GM21717 (cell line): Measurements from ENCODE around the gene GABBR2.

ENCODE experiments used
- ATAC-seq: cut with Tn5 transposase; IDR thresholded peaks from one replicate; pipeline ENCODE4 v1.9.1; 2021; ENCODE audit warnings: mild to moderate bottlenecking, moderate library complexity; ENCODE audit not compliant: unreplicated experiment

GABBR2 gene

DNA sequence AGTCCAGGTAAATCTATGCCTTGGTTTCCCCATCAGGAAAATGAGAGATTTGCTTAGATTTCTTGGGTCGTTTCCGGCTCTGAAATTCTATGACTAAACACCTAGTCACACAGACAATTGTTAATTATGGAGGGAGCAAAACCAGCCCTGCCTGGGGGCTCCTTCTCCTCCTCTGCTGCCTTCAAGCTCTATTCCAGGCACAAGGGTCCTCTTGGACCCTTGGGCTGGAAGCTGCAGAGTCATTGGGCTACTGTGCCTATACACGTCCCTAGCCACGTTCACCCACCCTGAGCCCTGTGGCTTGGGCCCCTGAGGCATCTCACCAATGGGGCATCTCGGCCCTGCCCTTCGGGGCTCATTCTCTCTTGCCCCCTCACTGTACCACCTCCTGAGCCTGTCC, 379.5 kb downstream of the GABBR2 start:
- ATAC-seq, result no peak

- no peak for ATAC-seq
These were observed 380.0 kb downstream of the GABBR2 start for GRCh38 chr9:98328770-98329169.

DNA sequence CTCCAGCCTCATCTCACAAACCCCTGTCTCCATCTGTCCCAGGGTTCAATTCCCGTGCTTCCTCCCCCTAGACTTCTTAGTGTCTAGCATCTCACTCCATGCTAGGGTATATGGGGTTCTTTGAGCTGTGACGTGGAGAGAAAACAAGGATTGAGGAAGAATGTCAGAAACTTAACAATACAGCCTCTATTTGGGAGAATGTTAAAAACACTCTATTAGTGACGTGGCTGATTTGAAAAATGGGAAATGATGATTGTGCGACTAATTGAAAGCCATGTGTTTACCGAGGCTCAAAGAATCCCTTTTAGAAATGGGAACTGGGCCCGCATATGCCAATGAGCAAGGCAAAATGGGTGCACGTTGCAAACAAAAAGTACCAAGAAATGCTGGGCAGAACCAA, 380.6 kb downstream of the GABBR2 start:
- ATAC-seq, result no peak

- no peak for ATAC-seq
These were observed 381.5 kb downstream of the GABBR2 start for GRCh38 chr9:98327249-98327561.

GRCh38 chr9:98326459-98327248, 382.1 kb downstream of the GABBR2 start:
- ATAC-seq, result no peak

- ATAC-seq, result no peak
These were observed 383.9 kb downstream of the GABBR2 start for GRCh38 chr9:98324801-98325200.

- ATAC-seq, result no peak
These were observed 385.0 kb downstream of the GABBR2 start for GRCh38 chr9:98323831-98324135.

DNA sequence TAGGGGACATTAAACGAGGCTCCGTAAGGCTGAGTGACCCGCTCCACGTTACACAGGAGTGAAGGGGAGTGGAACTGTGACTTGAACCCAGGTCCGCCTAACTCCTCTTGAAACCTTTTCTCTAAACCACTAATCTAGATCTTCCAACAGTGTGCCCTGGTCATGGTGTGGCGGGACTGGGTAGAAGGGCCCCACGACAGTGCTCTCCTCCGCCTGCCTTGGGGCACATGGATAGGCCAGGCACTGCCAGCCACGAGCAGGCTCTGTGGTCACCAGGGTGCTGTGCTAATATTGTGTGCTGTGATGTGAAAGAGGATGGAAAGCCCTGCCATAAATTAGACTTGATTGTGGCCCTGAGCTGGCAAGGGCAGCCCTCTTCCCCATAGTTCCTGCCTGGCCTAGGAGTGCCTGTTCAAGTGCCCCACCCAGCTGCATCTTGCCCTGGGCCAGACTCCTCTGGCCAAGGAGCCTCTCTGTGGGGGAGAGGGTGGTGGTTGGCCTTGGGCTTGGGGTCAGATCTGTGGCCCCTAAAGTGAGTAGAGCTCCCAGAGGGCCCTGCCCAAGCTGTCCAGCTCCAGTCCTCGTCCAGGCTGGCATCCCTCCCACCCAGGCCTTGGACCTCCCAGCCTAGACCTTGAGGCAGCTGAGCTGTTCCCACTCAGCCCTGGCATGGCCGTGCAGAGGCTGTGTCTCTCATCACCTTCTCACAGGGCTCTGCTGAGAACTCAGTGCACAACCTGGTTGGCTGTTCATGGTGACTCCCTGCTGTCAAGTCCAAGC, 385.5 kb downstream of the GABBR2 start:
- no peak for ATAC-seq

DNA sequence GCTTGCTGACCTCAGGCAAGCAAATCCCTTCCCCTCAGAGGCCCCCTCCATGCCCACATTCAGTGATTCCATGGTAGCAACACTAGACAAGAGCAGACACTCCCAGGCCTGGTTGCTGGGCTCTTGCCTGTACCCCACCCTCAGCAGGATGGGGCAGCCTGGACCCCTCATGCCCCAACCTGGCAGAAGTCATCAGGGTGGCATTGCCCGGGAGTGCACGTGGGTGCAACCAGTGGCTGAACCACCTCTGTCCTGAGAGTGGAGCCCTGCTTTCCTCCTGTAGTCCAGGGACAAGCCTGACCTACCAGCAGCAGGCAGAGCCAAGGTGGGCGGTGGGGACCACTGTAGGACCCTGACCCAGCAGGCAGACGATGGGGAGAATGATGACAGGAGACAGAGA, 387.5 kb downstream of the GABBR2 start:
- ATAC-seq, result no peak

DNA sequence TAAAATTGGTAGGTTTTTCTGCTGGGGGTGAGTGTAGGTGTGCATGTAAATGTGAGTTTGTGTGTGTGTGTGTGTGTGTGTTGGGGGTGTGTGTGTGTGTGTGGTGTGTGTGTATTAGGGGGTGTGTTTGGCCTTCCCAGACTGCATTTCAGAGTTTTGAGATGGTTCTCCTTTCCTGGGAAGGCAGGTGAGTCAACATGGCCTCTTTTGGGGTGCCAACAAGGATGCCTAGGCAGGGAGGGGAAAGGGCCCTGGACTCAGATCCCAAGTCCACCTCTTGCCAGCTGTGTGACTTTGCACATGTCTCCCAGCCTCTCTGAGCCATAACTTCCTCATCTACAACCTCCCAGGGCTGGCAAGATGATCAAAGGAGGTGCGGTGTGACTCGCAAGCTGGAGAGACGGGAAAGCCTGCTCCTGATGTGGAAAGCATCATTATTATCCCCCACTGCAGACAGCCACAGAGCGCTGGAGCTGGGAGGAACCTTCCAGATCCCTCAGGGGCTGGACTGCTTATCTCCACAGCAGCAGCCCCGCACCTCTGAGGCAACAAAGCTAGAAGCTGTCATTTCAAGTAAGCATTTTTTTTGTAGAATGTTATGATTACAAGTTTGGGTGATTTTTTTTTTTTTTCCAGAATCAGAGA, 389.8 kb downstream of the GABBR2 start:
- no peak for ATAC-seq

DNA sequence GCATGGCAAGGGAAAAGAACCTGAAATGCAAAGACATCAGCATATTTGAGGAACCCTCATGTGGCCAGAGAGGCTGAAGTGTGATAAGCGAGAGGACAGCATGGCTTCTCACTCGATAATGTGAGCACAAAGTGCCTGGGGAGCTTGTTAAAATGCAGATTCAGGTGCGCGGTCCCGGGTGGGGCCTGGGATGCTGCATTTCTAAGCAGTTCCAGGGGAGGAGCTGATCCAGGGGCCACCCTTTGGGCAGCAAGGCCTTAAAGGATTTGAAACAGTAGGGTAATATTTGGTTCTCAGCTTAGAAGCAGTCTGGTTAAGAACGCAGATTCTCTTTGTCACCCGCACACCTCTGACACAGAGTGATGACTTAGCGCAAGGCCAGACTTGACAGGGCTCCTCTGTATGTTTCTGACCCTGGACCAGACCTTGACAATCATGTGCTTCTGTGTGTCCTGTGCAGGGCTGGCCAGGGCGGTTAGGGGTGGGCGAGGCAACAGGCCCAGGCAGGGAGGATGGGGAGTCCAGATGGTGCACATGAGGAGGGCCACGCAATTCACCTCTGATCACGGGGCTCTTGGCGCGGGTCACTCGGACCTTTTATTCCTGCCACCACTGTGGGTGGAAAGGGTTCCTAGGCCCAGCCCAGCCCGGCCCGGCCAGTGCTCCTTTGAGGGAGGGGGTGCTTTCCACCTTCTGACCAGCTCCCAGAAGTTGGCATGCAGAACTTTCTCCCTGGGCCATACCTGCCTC, 390.5 kb downstream of the GABBR2 start:
- no peak for ATAC-seq

DNA sequence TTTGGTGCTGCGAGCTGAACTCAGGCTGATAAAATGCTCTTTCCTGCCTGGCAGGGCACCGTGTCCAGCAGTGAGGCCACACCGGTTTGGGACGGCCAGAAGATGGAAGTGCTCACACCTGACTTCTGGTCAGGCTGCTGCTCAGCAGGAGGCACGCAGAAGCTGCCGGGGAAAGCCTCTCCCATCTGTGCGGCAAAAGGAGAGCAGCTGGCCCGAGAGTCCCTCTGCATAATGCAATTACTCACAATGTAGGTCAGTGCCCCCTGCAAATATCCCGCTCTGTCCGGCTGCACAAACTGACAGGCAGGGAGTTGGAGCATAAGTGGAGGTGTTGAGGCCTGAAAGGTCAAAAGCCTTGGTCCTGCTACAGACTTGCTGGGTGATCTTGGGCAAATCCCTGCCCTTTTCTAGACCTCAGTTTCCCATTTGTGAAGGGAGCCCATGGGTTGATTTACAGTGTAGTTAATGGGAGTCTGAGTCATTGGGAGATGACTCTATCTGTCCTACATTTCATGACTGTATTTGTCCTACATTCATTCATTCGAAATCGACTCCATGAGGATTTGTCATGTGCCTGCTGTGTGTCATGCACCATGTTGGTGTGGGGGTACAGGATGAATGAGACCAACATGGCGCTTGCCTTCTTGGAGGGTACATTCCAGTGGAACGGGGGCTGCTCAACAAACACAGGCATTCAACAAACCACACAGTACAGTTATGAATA, 391.4 kb downstream of the GABBR2 start:
- ATAC-seq, result no peak

DNA sequence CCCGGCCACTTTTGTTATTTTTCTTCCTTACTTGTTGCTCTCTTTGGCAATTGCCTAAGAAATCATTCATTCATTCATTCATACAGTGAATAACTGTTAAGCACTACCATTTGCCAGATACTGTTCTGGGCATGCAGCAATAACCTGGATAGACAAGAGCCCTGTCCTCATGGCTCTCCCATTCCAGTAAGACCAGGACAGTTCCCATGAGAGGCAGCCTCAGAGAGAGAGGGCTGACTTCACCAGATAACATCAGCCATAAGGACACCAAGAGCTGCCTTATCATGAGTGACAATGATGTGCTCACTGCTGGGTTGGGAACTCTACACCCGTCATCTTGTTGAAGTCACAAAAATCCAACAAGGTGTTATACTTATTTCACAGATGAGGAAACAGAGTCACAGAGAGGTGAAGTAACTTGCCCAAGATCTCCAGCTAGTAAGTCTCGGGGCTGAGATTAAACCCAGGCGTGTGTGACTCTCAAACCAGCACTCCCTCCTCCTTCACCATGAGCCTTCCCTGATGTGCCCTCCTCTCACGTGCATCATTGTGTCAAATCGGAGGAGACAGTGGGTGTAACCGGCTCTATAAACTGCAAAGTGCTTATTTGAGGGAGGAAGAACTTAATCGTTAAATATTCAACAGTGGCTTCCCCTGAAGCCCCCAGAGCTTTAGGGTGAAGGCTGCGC, 392.1 kb downstream of the GABBR2 start:
- no peak for ATAC-seq

DNA sequence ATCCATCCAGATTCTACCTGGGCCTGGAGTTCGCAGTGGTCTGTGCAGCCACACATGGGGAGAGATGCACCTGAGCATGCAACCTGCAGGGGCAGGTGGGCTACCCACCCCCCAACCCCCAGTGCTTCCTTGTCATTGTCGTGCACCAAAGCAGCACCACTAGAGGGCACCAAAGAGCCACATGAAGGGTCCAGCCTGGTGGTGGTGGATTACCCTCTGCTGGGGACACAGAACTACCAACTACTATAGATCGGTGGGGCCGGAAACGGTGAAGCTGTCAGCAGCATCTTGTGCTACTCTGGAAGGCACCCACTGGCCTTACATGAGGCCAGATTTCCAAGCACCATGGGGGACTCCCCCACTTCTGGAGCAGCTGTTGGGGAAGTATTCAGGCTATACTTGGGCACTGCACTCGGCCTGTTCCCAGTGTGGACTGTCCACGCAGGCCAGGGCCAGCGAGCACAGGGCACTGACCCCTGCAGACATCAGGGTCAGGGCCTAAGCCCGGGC, 393.1 kb downstream of the GABBR2 start:
- peak; percentile 69 for ATAC-seq

DNA sequence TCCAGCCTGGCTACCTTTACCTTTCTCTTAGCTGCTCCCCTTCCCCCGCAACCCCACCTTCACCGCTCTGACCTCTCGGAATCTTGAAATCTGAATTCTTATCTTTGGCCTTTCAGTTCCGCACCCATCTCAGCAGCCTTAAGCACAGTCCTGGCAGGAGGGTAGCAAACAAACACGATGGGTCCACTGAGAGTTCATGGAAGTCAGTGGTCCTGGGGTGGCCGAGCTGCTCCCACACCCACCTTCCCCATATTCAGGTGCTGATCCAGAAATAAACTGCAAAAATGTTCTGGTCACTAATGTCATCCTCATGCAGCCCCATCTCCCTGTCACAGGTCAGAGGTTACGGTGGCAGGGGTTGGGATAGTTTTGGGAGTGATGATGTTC, 393.7 kb downstream of the GABBR2 start:
- ATAC-seq, result no peak

DNA sequence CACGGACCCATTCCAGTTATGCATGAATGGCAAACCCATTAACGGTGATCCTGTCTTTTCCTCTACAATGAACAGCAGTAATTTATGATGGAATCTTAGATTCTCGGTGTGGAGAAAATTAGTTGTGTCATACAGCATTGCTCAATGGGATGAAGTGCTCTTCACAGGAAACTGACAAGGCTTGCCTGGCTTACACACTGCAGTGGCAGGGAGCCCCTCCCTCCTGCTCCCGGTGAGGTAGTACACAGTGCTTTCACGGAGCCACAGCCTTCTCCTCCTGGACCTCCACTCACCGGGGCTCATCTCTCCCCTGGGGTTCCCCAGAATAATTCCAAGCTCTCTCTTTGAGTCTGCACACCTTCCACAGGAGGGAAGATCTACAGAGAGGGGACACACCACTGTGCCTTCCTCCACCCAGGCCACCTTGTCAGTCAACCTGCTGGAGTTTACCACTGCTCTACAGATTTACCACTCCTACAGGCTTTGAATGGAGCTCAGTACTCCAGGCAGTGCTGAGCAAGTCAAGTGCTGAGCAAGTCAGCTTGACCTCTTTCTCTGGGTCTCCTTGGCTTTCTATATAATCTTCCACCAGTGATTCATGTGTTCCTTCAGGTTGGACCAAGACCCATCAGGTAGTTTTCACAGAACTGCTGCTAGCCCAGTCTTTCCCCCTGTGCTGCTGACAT, 394.2 kb downstream of the GABBR2 start:
- ATAC-seq, result no peak

DNA sequence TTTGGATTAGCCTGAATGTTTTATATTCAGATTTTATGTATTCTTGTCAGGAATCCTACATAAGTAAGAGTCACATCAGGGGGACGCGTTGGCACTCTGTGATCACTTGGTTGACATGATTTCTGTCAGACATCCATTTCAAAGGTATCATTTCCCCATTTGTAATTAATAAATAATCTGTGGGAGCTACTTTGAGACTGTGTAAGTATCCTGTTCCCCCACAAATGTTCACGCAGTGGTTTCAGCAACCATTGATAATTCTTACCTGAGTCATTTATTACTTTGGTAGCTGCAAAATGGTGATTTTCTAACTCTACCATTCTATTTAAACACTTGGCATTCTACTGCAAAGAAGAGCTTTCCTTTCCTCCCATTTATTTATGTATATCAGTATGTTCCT, 396.4 kb downstream of the GABBR2 start:
- ATAC-seq, result no peak

GRCh38 chr9:98311541-98311940, 397.2 kb downstream of the GABBR2 start:
- no peak for ATAC-seq

DNA sequence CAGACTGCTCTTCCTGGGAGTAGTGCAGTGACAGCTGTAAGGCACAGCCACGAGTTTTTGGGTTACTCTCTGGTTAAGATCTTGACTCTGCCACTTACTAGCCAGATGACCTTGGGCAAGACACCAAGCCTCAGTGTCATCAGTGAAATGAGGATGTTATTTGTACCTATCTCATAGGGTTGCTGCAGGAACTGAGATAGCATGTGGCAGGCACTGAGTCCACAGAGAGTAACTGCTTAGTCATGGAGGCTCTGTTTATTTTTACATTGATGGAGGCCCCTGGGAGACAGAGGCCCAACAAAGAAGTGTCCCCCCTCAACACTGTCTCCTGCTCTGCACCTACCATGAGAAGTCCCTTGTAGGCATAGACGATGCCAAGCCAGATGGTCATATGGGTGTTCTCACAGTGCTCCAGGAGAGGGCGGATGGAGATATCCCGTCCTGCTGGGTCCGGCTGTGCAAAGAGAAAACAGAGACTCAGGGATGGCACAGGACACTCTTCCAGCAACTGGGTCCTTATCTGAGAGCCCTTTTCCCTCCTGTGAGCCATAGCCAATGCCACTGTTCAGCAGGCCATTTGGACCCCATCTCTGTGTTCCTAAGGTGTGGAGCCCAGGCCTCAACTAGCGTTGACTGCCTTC, 397.9 kb downstream of the GABBR2 start:
- ATAC-seq, result no peak
